GM19043 (cell line): ENCODE results near the gene ADGRG1.
"Not testable (repeated sequence)": the region's sequence is repeated elsewhere in the genome, so short reads cannot be mapped to it uniquely, and the experiment has no call there.

Experiments
- ATAC-seq: cut with Tn5 transposase; IDR thresholded peaks from one replicate; pipeline ENCODE4 v1.9.1; 2021; ENCODE audit warnings: low read depth; ENCODE audit not compliant: unreplicated experiment

ADGRG1 gene

DNA sequence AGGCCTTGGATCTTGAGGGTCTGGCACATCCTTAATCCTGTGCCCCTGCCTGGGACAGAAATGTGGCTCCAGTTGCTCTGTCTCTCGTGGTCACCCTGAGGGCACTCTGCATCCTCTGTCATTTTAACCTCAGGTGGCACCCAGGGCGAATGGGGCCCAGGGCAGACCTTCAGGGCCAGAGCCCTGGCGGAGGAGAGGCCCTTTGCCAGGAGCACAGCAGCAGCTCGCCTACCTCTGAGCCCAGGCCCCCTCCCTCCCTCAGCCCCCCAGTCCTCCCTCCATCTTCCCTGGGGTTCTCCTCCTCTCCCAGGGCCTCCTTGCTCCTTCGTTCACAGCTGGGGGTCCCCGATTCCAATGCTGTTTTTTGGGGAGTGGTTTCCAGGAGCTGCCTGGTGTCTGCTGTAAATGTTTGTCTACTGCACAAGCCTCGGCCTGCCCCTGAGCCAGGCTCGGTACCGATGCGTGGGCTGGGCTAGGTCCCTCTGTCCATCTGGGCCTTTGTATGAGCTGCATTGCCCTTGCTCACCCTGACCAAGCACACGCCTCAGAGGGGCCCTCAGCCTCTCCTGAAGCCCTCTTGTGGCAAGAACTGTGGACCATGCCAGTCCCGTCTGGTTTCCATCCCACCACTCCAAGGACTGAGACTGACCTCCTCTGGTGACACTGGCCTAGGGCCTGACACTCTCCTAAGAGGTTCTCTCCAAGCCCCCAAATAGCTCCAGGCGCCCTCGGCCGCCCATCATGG, 35.7 kb downstream of the ADGRG1 start:
- ATAC-seq: no peak

DNA sequence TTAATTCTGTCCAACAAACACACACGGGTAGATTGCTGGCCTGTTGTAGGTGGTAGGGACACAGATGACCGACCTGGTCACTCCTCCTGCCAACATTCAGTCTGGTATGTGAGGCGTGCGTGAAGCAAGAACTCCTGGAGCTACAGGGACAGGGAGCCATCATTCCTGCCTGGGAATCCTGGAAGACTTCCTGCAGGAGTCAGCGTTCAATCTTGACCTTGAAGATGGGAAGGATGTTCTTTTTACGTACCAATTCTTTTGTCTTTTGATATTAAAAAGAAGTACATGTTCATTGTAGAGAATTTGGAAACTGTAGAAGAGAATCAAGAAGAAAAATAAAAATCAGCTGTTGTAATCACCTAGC, 36.2 kb downstream of the ADGRG1 start:
- no peak for ATAC-seq

DNA sequence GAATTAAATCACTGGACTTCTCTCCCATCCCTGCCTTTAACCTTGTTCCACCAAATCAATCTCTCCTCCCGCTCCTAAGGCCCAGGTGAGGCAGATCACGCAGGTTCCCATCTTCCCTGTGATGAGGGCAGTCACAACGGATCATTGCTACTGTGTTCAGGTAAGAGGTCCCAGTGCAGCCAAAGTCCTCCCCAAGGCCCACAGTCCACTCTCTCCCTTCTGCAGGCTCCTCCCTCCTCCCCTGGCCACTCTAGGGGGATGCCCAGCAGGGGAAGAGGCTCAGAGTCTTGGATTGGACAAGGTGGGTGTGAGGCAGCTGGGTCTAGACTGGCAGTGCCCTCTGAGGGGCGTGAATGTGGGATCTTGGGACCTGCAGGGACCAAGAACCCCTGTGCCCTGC, 37.1 kb downstream of the ADGRG1 start:
- ATAC-seq: no peak

DNA sequence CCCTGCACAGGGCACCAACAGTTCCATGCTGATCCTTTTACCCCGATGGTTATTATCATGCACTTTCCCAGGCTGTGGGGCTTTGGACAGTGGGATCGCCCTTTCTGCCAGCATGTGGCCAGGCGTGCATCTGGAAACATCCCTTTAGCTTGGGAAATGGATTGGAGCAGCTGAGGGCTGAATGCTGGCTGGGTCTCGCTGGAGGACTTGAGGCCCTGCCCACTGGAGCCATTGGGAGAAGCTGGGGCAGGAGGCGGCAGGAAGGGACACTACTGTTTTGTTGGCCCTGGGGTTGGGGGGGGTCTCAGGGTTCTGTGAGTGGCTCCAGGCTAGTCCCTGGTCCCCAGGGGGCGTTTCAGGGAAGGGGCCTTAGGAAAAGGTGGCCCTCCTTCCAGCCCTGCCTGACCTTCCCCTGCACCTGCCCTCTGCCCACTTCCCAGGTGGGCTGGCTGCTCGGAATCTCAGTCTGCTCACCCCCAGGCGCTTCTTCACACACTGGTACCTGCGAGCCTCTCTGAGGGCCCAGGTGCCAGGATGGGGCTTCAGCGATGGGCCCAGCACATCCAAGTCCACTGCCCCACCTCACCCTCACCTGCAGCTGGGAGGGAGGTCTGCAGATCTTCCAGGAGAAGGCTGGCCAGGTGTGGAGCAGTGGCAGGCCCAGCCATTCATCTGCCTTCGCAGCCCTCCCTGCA, 38.1 kb downstream of the ADGRG1 start:
- ATAC-seq: no peak

DNA sequence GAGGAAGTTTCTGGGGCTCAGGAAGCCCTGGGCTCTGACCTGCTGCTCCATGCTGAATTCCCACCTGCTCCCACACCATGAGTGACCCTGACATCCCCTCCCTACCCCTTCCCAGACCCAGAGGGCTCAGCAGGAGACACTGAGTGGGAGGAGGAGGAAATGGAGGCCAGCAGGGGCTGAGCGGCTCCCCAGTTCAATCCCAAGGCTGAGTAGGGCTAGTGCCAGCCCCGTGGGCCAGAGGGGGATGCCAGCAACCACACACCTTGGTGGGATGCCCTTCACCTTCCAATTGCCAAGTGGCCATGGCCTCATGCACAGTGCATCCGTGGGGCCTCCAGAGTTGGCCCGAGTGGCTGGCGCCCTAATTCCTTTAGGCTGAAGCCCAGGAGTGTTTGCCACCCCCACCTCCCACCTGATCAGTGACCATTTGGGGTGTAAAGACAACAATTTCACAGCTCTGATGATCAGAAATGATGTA, 38.7 kb downstream of the ADGRG1 start:
- ATAC-seq: no peak

DNA sequence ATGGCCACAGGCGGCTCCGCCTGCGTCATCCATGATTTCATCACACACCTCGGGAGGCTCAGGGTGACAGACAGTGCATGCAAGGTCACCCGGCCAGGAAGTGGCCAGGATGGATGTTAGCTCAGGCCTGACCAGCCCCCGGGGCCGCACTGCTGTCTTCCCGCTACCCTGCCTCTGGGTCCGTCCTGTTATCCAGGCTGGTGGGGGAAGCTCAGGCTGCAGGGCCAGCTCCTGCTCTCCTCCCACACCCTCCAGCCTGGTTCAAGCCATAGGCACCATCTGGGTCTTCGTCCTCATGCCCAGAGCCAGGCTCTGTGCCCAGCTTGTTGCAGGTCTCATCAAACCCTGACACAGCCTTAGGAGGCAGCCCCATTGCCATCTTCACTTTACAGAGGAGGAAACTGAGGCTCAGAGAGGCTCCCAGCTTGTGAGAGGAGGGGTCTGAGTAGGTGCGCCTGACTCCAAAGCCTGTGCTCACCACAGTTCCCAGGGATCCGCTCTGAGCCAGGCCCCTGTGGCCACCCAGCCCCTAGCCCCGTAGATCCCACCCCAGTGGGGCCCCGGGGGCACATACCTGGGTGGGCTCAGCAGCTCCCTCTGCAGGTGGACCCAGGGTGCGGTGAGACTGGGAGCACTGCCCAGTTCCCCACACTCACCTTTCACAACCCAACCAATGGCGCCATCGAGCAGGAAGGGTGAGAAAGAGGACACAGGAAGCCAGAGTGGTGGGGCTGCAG, 39.3 kb downstream of the ADGRG1 start:
- ATAC-seq: no peak

DNA sequence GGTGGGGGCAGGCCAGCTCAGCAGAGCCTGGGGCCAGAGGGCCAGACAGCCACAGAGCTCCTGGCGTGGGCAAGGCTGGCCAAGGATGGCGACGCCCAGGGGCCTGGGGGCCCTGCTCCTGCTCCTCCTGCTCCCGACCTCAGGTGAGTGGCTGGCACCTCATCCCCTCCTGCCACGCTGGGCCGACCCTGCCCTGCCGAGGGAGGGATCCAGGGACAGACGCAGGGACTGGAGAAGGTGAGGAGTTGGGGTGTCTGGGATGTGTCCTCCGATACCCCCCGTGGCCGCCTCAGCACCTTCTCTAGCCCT, 39.8 kb downstream of the ADGRG1 start, which contains the start of gene ADGRG3:
Gene ADGRG3, plus strand, starts transcription at position 44 of the 309 bp plus-strand sequence. Its CDS starts 42 bp downstream, at position 86.
- ATAC-seq: no peak

DNA sequence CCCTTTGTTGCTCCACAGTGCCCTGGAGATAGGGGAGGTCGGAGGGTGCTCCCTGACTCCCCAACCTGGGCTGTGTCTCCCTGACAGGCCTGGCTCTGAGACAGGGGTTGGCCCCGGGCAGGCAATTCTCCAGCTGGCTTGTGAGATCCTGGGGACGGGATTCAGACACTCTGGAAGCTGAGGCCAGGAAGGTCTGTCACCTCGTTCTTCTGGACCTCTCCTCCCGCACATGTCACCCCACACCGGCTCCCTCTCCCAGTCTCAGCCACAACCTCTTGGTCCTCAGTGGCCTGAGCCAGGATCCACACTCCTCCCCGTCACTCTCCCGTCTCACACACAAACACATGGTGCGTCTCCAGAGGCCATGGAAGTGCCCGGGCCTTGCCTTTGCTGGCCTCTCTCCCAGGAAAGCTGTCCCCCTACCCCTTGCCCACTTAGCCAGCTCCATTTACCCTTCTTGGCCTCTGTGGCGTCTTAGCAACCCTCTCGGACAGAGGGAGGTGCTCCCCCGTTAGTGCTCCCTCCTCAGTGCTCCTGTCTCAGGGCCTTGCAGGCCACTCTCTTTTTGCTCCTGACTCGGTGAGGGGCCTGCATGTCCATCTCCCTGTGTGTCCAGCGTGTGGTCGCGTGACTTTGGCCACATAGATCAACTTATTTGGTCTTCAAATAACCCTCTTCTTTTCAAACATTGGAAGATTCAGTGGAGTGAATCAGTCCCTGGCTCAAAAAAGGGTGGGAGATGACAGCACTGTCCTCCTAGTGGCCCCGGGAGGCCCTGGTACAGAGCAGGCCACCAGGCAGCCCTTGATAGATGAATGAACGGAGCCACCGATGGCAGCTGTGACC, 40.4 kb downstream of the ADGRG1 start:
- ATAC-seq: no peak

DNA sequence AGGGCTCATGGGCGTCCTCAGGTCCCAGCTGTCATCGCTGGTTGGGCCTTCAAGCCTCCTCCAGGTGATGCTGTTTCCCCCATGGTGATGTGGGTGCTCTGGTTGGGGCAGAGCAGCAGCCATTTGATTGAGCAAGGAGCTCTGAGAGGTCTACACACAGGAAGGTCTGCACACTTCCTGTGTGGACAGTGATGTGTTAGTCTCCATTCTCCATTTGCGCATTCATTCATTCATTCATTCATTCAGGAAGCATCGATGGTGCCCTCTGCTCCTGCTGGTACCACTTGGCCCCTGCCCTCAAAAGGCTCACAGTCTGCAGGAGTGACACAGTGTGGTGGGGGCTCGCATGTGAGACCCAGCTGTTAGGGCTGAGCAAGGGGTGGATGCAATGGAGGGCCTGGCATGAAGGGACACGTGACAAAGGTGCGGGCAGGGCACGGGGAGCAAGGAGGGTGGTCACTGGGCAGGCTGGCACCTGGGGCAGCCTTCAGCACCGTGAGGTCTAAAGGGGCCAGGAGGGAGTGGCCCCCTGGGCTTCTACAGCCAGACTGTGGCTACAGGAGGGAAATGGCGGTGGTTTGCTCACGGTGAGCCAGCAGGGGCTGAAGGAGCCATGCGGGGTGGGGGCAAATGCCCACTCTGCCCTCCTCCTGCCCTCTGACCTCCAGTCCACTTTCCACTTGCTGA, 41.2 kb downstream of the ADGRG1 start:
- ATAC-seq: no peak

DNA sequence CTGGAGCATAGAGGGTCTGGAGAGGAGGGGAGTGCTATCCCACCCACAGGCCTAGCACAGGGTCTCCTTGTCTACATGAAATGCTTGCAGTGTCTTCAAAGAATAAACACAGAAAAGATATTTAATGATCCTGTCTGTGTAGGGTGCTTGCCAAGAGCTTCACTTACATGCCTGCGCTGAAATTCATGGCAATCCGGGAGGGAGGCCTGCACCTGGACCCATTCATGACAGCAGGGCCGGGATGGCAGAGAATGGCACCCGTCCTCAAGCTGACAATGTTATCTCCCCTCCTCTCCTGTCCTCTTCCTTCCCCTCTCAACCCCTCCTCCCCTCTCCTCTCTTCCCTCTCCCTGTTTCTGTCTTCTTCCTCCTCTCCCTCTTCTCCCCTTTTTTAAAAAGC, 41.8 kb downstream of the ADGRG1 start:
- no peak for ATAC-seq

DNA sequence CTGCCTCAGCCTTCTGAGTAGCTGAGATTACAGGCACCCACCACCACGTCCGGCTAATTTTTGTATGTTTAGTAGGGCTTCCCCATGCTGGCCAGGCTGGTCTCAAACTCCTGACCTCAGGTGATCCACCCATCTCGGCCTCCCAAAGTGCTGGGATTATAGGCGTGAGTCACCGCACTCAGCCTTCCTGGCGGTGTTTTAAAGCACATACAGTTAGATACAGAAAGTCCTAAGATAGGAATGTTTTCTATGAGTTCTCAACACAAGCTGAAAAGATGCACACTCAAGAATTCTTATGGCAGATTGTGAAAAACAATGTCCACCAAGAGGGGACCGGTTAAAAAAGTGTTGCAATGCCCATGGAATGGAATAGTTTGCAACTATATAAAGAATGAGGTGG, 43.0 kb downstream of the ADGRG1 start:
- not testable (repeated sequence) for ATAC-seq

DNA sequence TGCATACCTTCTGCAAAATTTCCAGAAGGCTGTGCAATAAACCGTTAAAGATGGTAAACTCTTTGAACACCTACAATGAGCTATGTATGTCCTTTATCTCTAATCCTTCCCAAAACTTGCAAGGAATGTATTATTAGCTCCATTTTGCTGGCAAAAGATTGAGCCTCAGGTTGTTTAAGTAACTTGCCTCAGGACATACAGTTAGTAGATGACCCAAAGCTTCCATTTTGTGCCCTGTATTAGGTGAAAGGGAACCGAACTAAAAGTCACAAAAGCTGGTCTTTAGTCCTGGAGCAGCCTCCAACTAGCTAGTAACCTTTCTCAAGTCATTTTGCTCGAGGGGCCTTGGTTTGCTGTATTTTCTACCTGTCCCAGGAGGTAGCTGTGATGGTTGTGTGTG, 44.0 kb downstream of the ADGRG1 start:
- no peak for ATAC-seq

DNA sequence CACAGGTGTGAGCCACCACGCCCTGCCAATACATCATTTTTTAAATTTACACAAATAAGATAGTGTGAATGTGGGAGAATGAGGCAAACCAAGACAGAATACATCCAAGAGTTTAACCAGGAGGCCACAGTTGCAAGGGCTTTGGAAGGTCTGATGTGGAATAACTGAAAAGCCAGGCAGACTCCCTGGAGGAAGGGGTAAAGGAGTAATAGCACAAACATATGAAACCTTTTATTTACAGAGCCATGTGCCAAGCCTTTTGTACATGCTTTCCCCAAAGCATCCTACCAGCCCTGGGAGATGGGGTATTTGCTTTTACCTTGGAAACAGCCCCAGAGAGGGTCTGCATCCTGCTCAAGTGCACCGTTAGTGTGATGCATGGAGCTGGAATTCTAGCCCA, 44.4 kb downstream of the ADGRG1 start:
- no peak for ATAC-seq

DNA sequence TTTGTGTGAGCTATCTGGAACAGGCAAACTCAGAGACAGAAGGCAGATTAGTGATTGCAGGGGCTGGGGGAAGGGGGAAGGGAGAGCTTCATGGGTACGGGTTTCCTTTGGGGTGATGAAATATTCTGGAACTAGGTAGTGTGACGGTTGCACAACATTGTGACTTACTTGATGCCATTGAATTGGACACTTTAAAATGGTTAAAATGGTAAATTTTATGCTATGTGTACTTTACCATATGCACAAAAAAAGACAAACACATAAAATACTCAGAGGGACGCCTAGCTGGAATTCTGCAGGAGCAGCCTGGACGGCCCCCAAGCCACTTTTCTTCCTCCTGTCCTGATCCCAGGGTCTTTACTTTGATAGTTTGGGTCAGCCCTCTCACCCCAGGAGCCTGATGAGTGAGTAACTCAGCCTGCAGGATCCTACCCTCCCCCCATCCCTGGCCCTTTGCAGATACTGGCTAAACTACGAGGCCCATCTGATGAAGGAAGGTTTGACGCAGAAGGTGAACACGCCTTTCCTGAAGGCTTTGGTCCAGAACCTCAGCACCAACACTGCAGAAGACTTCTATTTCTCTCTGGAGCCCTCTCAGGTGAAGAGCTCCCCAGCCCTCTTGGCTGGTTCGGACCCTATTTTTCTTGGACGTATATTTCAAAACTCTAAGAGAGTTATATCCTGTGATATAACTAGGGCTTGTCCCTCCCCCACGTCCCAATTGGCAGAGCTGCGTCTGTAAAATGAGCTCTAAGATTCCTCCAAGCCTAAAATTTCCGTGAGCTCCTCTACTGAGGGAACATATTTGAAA, 47.5 kb downstream of the ADGRG1 start:
- ATAC-seq: no peak

DNA sequence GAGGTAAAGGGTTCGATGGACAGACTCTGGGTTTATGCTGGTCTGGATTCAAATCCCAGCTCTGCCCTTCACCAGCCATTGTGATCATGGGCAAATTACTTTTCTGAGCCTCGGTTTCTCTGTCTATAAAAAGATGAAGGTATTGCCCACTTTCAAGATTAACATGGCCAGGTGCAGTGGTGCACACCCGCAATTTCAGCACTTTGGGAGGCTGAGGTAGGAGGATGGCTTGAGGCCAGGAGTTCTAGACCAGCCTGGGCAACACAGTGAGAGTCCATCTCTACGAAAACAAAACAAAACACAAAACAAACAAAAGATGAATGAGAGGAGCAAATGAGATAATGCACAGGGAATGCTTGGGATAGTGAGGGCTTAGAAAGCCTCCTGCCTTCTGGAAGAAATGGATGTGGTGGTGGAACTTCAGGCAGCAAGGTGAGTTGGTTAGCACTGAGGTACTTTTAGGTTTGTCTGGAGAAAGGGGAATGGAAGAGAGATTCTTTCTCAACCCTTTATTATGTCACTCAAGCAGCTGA, 48.2 kb downstream of the ADGRG1 start:
- ATAC-seq: no peak

DNA sequence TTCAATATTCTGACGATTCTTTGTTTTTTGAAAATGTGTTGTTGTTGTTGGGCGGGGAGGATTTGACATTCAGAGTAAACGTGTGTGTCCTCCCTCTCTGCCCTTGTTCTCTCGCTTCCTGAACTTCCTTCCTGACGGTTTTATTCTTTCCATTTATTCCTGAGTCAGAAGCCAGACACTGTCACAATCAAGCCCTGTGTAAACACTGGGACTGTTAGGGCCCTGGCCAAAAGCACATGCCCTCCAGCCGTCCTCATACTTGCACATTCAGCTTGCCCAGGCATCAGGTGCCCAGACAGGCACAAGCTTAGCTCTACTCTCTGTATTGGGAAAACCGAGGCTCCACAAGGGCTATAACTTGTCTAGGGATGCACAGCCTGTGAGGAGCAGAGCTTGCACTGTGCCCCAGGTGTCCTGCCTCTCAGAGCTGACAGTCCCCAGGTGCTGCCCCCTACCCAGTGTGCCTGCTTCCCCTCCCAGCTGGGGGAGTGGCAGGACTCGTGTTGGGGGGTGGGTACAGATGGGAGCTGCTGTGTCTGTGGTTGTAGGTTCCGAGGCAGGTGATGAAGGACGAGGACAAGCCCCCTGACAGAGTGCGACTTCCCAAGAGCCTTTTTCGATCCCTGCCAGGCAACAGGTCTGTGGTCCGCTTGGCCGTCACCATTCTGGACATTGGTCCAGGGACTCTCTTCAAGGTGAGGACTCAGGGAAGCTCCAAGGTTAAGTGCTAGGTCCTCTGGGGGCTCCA, 49.4 kb downstream of the ADGRG1 start:
- ATAC-seq: no peak

DNA sequence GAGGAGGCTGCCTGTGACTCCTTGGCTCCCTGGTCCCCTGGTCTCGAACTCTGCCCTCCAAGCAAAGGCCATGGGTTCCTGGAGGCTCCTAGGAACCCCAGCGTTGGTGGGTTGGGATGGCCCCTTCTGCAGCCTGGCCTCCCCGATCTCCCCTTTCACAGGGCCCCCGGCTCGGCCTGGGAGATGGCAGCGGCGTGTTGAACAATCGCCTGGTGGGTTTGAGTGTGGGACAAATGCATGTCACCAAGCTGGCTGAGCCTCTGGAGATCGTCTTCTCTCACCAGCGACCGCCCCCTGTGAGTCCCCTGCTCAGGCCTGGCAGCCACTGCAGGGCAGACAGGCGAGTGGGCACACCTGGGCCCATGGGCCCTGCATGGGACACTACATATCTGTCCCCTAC, 50.6 kb downstream of the ADGRG1 start:
- ATAC-seq: no peak

DNA sequence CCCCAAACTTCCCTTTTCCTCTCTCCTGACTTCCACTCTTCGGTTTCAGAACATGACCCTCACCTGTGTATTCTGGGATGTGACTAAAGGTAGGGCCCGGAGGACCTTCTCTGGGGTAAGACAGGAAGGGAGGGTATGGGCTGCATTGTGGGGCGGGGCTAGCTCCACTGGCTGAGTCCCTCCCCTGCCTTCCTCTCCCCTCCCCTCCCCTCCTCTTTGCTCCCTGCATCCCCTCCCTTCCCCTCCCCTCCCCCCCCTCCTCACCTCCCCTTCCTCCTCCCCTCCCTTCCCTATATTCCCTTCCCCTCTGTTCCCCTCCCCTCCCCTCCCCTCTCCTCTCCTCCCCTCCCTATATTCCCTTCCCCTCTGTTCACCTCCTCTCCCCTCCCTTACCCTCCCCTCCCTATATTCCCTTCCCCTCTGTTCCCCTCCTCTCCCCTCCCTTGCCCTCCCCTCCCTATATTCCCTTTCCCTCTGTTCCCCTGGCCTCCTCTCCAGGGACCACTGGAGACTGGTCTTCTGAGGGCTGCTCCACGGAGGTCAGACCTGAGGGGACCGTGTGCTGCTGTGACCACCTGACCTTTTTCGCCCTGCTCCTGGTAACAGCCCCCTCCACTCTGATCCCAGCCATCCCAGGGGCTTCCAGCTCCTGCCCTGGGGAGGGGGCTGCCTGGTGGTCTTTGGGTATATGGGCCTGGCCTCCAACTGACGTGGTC, 51.5 kb downstream of the ADGRG1 start:
- ATAC-seq: no peak
